Tibial artery (tissue), 4 donors: ENCODE results near the gene IL21.
A peak's percentile ranks its signal among the peaks of the same experiment; 100 is the strongest.

Experiments
- DNase-seq, 2 donors: peaks; one replicate each; pipeline ENCODE4 v3.0.0-alpha.2; 2019
- H3K27ac ChIP-seq, 2 donors: fragments of 200-600 bp; sonication (generic) in 1 of 2; 1 replicate in 1 of 2; 2 replicates in 1 of 2; pipeline ENCODE4 v1.5.1; 2018 to 2019; ENCODE audit warnings: mild to moderate bottlenecking in 1 of 2
- H3K27me3 ChIP-seq, 2 donors: fragments of 200-600 bp; sonication (generic) in 1 of 2; one replicate each; pipeline versions ENCODE4 v1.5.1 to v1.6.0; 2016 to 2019
- H3K36me3 ChIP-seq, 3 donors: fragments of 200-600 bp; sonication (generic) in 2 of 3; one replicate each; pipeline ENCODE4 v1.5.1; 2016 to 2019; ENCODE audit warnings: mild to moderate bottlenecking in 2 of 3
- H3K4me1 ChIP-seq, 4 donors: fragments of 200-600 bp; sonication (generic) in 2 of 4; 1 replicate in 3 of 4; 2 replicates in 1 of 4; pipeline ENCODE4 v1.5.1; 2016 to 2019
- H3K4me3 ChIP-seq, 2 donors: fragments of 200-600 bp; sonication (generic) in 1 of 2; 1 replicate in 1 of 2; 2 replicates in 1 of 2; pipeline ENCODE4 v1.5.1; 2018 to 2019; ENCODE audit warnings: mild to moderate bottlenecking in 2 of 2
- H3K9me3 ChIP-seq, 3 donors: fragments of 200-600 bp; sonication (generic) in 1 of 3; one replicate each; pipeline ENCODE4 v1.5.1; 2016 to 2019
- CTCF ChIP-seq, 2 experiments: fragments of 200-600 bp in 1 of 2; fragments of 450-650 bp in 1 of 2; IDR thresholded peaks; one replicate each; pipeline ENCODE4 v1.5.1; 2017 to 2019; ENCODE audit warnings: antibody characterized with exemption in 2 of 2, mild to moderate bottlenecking in 1 of 2, moderate library complexity in 1 of 2
- intact Hi-C: fragments of 100-400 bp; cut with DNase I; formaldehyde crosslinking; loops from one replicate; pipeline ENCODE4 v1.15.0; 2023; ENCODE audit warnings: low total_unique reads

The IL21 gene

GRCh38 chr4:122588453-122589238, 32.2 kb downstream of the IL21 start:
- no peak for DNase-seq
- Histone ChIP-seq H3K4me3 (no peak overlapping the region), H3K9me3 (no peaks in the 10 kb centered on the region), H3K27me3 (no peaks in the 10 kb centered on the region), H3K4me1 (peaks cover 0 to 9% (median 0%) of the 10 kb centered on the region in 4 donors), H3K27ac (no peak overlapping the region), H3K36me3 (no peaks in the 10 kb centered on the region)
- no peak for TF ChIP-seq CTCF (IDR thresholded peaks at IDR 0.05)
- intact Hi-C loops = no loop called here

GRCh38 chr4:122584519-122584918, 36.3 kb downstream of the IL21 start:
- no peak overlapping the region for H3K27ac ChIP-seq

GRCh38 chr4:122583906-122584305, 37.0 kb downstream of the IL21 start:
- TF ChIP-seq CTCF (IDR thresholded peaks at IDR 0.05) = no peak
- DNase-seq = no peak
- H3K27me3 ChIP-seq = no peaks in the 10 kb centered on the region

More at GRCh38 chr4:122584519-122584918, 36.3 kb downstream of the IL21 start:
- Histone ChIP-seq H3K4me1 (peaks cover 0 to 9% (median 0%) of the 10 kb centered on the region in 4 donors), H3K4me3 (no peak overlapping the region), H3K36me3 (no peaks in the 10 kb centered on the region), H3K27me3 (no peaks in the 10 kb centered on the region), H3K9me3 (no peaks in the 10 kb centered on the region)
- intact Hi-C loops = no loop called here
- no peak for DNase-seq
- TF ChIP-seq CTCF (IDR thresholded peaks at IDR 0.05) = no peak

GRCh38 chr4:122577808-122578781, 42.8 kb downstream of the IL21 start:
- H3K4me1 ChIP-seq = no peaks in the 10 kb centered on the region
- no peaks in the 10 kb centered on the region for H3K9me3 ChIP-seq
- peak; percentile 25 to 51 for TF ChIP-seq CTCF (IDR thresholded peaks at IDR 0.05)
- intact Hi-C loops = no loop called here
- H3K36me3 ChIP-seq = no peaks in the 10 kb centered on the region
- H3K4me3 ChIP-seq = no peak overlapping the region
- DNase-seq = no peak
- H3K27ac ChIP-seq = no peak overlapping the region
- no peaks in the 10 kb centered on the region for H3K27me3 ChIP-seq

More at GRCh38 chr4:122583906-122584305, 37.0 kb downstream of the IL21 start:
- Histone ChIP-seq H3K27ac (no peak overlapping the region), H3K9me3 (no peaks in the 10 kb centered on the region), H3K4me1 (peaks cover 0 to 5% (median 0%) of the 10 kb centered on the region in 4 donors), H3K4me3 (no peak overlapping the region), H3K36me3 (no peaks in the 10 kb centered on the region)
- intact Hi-C loops = no loop called here

- no peak overlapping the region for H3K4me3 ChIP-seq
- DNase-seq = no peak
- no peaks in the 10 kb centered on the region for H3K4me1 ChIP-seq
- H3K9me3 ChIP-seq = no peaks in the 10 kb centered on the region
- H3K27me3 ChIP-seq = no peaks in the 10 kb centered on the region
- H3K27ac ChIP-seq = no peak overlapping the region
- no peaks in the 10 kb centered on the region for H3K36me3 ChIP-seq
- intact Hi-C loops = no loop called here
- TF ChIP-seq CTCF (IDR thresholded peaks at IDR 0.05) = no peak
Observed at GRCh38 chr4:122577189-122577553, 43.7 kb downstream of the IL21 start.
